NCI-H146 (cell line): Measurements from ENCODE around the gene NDUFA8.

Experiments used
- DNase-seq: peaks from one replicate; lab custom pipeline; 2025; lab: John Stamatoyannopoulos, UW

The NDUFA8 gene

GRCh38 chr9:122159026-122159924 lies at the start of gene NDUFA8, which contains the start of gene MORN5:
Gene NDUFA8 (minus strand): TSS chr9:122159779. CDS start chr9:122159677, 102 bp downstream.
Gene MORN5 (plus strand): TSS chr9:122159908. CDS start chr9:122159973, 65 bp downstream.
- DNase-seq: peak; percentile 93

GRCh38 chr9:122207096-122207495 lies 47.5 kb upstream of the NDUFA8 start:
- peak; percentile 50 for DNase-seq

- DNase-seq: no peak
Observed at GRCh38 chr9:122206118-122207046, 46.8 kb upstream of the NDUFA8 start.

- DNase-seq: no peak
Observed at GRCh38 chr9:122205176-122205575, 45.6 kb upstream of the NDUFA8 start.

GRCh38 chr9:122204491-122204890 lies 44.9 kb upstream of the NDUFA8 start:
- no peak for DNase-seq

GRCh38 chr9:122204055-122204454 lies 44.5 kb upstream of the NDUFA8 start:
- no peak for DNase-seq

GRCh38 chr9:122202111-122202510 lies 42.5 kb upstream of the NDUFA8 start:
- no peak for DNase-seq

GRCh38 chr9:122201641-122202040 lies 42.1 kb upstream of the NDUFA8 start:
- DNase-seq: no peak

GRCh38 chr9:122200960-122201595 lies 41.5 kb upstream of the NDUFA8 start:
- DNase-seq: no peak

- DNase-seq: no peak
Observed at GRCh38 chr9:122197882-122198281, 38.3 kb upstream of the NDUFA8 start.

- DNase-seq: no peak
Observed at GRCh38 chr9:122197426-122197825, 37.8 kb upstream of the NDUFA8 start.

GRCh38 chr9:122195875-122196274 lies 36.3 kb upstream of the NDUFA8 start:
- no peak for DNase-seq

GRCh38 chr9:122193651-122194050 lies 34.1 kb upstream of the NDUFA8 start:
- no peak for DNase-seq

GRCh38 chr9:122192914-122193525 lies 33.4 kb upstream of the NDUFA8 start:
- no peak for DNase-seq

GRCh38 chr9:122192261-122192875 lies 32.8 kb upstream of the NDUFA8 start:
- DNase-seq: no peak

GRCh38 chr9:122191584-122191983 lies 32.0 kb upstream of the NDUFA8 start:
- no peak for DNase-seq

- DNase-seq: no peak
Observed at GRCh38 chr9:122190597-122191381, 31.2 kb upstream of the NDUFA8 start.

GRCh38 chr9:122188369-122188768 lies 28.8 kb upstream of the NDUFA8 start:
- DNase-seq: no peak

GRCh38 chr9:122186777-122187470 lies 27.3 kb upstream of the NDUFA8 start:
- DNase-seq: no peak

GRCh38 chr9:122186301-122186700 lies 26.7 kb upstream of the NDUFA8 start:
- no peak for DNase-seq
